Stimulated activated CD4-positive, alpha-beta T cell treated with anti-CD3 and anti-CD28 coated beads, Interleukin-4, amount 100 ng/mL, for 48 hours (primary cell): ENCODE results near the gene FAM78B.

Experiments
- DNase-seq, 2 donors: peaks; one replicate each; pipeline ENCODE4 v3.0.0-alpha.2; 2020; ENCODE audit warnings: low read depth in 2 of 2

The FAM78B gene

GRCh38 chr1:166066107-166066506 is 100.7 kb downstream of the FAM78B start:
- DNase-seq = no peak

GRCh38 chr1:166064951-166065350 is 101.8 kb downstream of the FAM78B start:
- DNase-seq = no peak

GRCh38 chr1:166064313-166064926 is 102.4 kb downstream of the FAM78B start:
- no peak for DNase-seq

- DNase-seq = no peak
Observed at GRCh38 chr1:166063701-166064100, 103.1 kb downstream of the FAM78B start.

DNA sequence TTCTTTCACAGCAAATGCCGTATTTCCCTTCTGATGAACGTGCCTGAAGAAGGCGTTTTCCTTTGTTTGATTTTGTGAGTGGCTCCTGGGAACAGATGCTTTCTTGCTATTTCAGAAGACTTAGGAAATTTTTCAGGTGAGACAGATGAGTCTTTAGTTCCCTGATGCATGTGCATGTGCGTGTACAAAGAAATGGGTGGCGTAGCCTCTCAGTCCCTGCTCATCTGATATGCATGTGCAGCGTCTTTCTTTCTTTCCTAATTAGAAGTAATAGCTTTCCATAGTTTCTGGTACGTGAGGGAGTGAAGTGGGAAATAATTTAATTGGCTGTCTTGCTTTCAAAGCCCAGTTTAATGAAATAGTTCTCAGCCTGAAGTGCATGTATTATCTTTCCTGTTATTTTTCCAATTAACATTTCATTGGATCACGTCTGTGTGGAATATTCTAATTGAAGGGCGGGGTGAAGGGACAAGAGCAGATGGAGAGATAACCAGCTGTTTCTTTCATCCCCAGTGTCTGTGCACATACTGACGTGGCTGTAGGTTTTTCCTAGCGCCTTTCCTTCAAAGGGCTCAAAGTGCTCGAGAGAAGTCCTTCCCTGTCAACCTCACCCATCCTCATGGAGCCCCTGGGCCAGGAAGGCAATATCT is 104.3 kb downstream of the FAM78B start:
- DNase-seq = no peak

- no peak for DNase-seq
Observed at GRCh38 chr1:166057650-166058049, 109.2 kb downstream of the FAM78B start.

DNA sequence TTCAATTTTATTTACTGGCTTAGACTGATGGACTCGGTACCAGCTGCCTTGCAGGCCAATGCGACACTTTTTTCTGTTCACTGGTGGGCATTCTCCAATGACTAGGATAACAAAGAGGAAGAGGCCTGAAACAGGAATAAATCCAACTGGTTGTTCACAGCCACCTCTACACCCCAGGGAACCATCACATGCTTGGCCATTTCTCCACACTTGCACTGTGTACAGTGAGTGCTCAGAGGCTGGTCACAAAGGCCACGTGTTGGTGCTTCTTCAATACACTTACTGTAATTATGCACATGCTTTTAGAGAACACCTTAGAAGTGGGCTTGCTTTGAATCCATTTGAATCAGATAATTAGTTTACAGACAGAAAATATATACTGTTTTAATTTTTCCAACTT is 113.4 kb downstream of the FAM78B start:
- DNase-seq = no peak

GRCh38 chr1:166040202-166040997 is 126.4 kb downstream of the FAM78B start:
- no peak for DNase-seq

DNA sequence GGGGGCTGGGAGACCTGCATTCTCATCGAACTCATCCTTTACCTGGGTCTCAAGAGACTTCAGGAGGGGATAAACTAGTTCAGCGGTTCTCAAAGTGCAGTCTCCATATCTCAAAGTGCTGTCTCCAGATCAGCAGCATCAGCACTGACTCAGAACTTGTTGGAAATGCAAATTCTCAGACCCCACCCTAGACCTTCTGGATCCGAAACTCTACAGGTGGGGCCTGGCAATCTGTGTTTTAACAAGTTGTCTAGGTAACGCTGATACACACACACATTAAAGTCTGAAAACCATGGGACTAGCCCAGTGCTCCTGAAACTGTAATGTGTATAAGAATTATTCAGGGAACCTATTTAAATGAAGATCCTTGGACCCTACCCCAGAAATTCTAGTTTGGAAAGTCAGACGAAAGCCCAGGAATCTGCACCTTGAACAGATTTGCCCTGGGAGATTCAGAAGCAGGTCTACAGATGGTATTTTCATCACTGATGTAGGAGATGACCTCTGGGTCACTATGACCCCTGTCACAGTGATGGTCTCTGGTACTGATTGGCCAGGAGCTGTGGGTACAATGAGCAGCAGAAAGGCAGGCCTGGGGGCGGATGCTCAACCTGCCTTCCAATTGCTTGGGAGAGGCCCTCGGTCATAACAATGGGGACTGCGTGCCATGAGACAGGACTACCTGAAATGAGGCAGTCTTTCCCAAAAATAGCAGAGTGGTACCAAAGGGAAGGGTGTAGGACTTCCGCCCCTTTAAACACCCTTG is 127.2 kb downstream of the FAM78B start:
- no peak for DNase-seq

DNA sequence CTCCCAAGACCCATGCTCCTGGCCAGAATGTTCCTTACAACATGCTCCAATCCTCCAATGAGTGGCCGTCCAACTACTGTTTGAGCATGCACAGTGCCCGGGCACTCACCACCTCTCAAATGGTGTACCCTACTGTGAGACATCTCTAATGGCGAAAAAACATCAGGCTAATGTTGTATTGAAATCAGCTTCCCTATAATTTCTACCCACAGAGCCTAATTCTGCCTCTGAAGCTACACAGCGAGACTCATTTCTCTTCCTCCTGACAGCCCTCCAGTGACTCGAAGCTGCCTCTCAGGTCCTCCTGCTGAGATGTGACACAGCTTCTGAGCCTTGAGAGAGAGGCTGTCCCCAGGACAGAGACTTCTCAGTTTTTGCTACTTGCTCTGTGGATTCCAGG is 130.7 kb downstream of the FAM78B start:
- no peak for DNase-seq

- DNase-seq = no peak
Observed at GRCh38 chr1:166032572-166033371, 134.0 kb downstream of the FAM78B start.

GRCh38 chr1:166031932-166032571 is 134.7 kb downstream of the FAM78B start:
- DNase-seq = no peak

DNA sequence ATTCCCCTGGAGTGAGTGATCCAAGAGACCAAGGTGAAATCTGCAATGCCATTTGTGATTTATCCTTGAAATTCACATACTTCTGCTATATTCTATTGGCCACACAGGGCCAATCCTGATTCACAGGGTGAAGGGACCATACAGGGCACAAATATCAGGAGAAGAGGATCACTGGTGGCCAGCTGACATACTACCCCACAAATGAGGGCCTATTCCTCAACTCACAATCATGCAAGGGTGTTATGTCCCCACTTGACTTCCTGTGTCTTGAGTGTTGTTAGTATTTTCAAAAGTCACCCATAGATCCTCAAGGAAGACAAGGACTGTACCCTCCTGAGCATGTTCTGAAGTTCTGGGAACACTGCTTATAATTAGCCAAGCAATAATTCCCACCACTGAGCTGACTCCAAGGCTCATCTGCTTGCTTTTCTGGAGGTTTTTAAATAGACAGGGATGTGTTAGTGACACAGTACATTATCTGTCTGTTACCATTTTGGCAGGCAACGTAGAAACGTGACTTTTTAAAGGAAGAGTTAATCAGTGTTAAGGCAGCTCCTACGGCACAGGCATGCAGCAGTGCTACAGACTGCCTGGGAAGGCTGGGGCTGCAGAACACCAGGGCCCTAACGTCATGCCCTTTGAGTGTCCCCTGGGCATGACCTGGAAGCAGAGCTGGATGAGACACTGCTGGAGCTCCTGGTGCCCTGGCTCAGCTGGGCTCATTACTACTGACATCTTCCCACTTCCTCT is 137.4 kb downstream of the FAM78B start:
- no peak for DNase-seq

DNA sequence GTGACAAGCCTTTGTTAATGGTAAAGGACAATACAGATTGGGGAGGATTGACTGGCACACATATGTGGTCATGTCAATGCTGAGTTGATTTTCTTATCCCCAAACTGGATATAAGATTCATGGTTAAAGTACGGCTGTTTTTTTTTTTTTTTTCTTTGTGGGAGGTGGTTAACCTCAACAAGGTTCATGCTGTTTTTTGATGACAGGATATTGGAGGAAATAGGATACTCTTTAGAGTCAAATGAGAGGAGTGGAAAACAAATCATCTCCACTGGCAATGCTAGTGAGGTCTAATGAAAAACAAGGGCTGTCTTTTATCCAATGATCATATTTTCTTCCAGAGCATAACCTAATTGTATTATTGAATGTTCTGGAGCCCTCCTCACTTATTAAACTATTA is 140.2 kb downstream of the FAM78B start:
- DNase-seq = no peak

DNA sequence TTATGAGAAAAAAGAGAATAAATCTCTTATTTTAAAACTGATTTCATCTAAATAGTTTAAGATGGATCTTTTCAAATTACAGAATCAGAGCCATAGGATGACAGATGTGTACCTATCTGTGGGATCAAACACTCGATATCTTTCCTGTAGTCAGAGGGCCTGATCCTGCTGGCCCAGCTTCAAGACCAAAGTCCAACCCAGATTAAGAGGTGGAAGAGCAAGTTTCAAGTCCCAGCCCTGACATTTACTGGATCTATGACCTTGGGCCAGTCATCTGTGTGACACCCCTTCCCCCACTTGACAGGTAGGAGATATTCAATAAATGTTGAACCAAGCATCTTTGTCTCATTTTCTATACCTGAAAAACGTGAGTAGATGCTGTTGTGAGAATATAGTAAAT is 140.7 kb downstream of the FAM78B start:
- DNase-seq = no peak

DNA sequence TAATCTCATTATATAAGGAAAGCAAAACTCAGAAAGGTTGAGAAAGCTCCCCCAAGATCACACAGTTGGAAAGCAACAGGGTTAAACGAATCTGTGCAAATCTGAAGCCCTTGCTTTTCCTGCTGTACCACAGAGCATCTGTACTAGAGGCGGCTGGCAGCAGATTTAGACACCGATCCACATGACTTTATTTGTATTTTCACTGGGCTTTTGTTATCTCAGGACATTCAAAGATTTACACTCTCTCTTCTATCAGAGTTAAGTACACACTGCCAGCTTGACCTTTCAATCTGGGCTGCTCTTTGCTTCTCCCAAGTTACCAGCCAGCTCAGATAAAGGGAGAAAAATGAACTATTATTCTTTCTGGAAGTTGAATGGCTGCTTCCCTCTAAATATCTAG is 146.6 kb downstream of the FAM78B start:
- DNase-seq = no peak
